GM12878 (cell line): ENCODE measurements around the gene PLEKHG2. TPM values are rescaled to one million over a fixed set of nuclear protein-coding genes. Genes with fewer than 3 reads are reported as not detected.

Source experiments
- HCFC1 ChIP-seq: fragments of 150-350 bp; IDR thresholded peaks from 2 replicates; pipeline ENCODE4 v1.6.1; 2014; ENCODE audit warnings: low read length
- HDGF ChIP-seq: fragments of 450-650 bp; IDR thresholded peaks from 2 replicates; pipeline ENCODE4 v1.6.1; 2016; ENCODE audit warnings: antibody characterized with exemption
- KLF5 ChIP-seq: fragments of 450-650 bp; IDR thresholded peaks from 2 replicates; pipeline ENCODE4 v1.6.1; 2014; ENCODE audit warnings: mild to moderate bottlenecking; ENCODE audit not compliant: partially characterized antibody
- ZBED1 ChIP-seq: IDR thresholded peaks from 2 replicates; pipeline ENCODE4 v1.6.1; 2016; ENCODE audit warnings: borderline replicate concordance
- ZNF384 ChIP-seq: IDR thresholded peaks from 2 replicates; pipeline ENCODE4 v1.6.1; 2012; ENCODE audit warnings: low read depth, mild to moderate bottlenecking, low read length, improper control_type of control experiment, borderline replicate concordance
- polyA plus RNA-seq, 11 experiments: library from polyadenylated mRNA; depleted of rRNA in 4 of 11; unstranded in 6 of 11; stranded (reverse) in 5 of 11; fragments of >200 nt; fragmentation: Nextera tagmentation in 4 of 11; fragmentation: Illumina TruSeq in 1 of 11; extraction: Ambion mirVana in 4 of 11; extraction: Trizol in 1 of 11; gene quantifications; 1 replicate in 1 of 11; 2 replicates in 10 of 11; pipeline versions ENCODE4 v1.2.1 to v1.2.3, GENCODE V29; 2011 to 2016; ENCODE audit warnings: inconsistent platforms in 2 of 11, missing spikeins in 2 of 11, low read depth in 1 of 11
- total RNA-seq, 4 experiments: library from RNA; depleted of rRNA in 3 of 4; stranded (reverse); fragments of >200 nt in 3 of 4; fragmentation: Illumina TruSeq in 1 of 4; extraction: Trizol in 1 of 4; gene quantifications; 2 replicates each; pipeline versions ENCODE4 v1.2.1 to v1.2.3, GENCODE V29; 2013 to 2021
- TF ChIP-seq, protein P1 (sequence below): fragments of 450-650 bp; IDR thresholded peaks from 2 replicates; pipeline ENCODE4 v1.6.1; 2017; ENCODE audit warnings: mild to moderate bottlenecking, low read depth, inconsistent platforms; ENCODE audit not compliant: poor library complexity, severe bottlenecking
- TF ChIP-seq, protein P2 (sequence below): fragments of 450-650 bp; IDR thresholded peaks from 2 replicates; pipeline ENCODE4 v1.6.1; 2017; ENCODE audit warnings: mild to moderate bottlenecking

PLEKHG2 gene
- total and polyA plus RNA-seq, 10 of the 15 experiments (the other 5 are each of a cell fraction or from before 2014, with no cell fraction given) = 3.0 to 62.5 (median 17.2) TPM

DNA sequence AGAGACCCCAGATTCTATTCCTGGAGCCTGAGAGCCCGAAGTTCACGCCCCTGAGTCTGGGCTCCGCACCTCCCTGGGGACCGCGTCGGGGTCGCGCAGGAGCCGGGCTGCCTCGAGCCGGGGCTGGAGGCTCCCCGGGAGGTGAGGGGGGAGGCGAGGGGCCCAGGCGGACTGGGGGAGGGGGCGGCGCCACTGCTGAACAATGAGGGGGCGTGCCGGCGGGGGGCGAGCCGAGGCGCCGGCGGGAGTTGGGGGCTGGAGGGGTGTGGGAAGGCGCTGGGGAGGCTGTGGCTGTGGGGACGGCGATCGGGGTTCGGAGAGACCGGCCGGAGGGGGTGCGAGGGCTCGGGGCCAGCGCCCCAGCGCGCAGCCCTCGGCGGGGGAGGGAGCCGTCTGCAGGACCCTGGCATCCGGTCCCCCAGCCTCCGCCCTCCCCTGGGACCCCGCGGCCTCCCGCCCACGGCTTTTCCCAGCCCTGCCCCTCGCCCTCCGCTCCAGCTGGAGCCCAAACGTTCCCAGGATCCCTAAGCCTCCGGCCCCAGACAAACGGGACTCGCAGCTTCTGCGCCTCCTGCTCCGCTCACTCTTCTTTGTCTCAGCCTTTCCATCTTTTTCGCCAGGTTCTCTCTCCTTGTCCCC, 922 bp downstream of the PLEKHG2 start (continued):
- TF ChIP-seq, protein P1, sequence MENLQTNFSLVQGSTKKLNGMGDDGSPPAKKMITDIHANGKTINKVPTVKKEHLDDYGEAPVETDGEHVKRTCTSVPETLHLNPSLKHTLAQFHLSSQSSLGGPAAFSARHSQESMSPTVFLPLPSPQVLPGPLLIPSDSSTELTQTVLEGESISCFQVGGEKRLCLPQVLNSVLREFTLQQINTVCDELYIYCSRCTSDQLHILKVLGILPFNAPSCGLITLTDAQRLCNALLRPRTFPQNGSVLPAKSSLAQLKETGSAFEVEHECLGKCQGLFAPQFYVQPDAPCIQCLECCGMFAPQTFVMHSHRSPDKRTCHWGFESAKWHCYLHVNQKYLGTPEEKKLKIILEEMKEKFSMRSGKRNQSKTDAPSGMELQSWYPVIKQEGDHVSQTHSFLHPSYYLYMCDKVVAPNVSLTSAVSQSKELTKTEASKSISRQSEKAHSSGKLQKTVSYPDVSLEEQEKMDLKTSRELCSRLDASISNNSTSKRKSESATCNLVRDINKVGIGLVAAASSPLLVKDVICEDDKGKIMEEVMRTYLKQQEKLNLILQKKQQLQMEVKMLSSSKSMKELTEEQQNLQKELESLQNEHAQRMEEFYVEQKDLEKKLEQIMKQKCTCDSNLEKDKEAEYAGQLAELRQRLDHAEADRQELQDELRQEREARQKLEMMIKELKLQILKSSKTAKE = no peak
- TF ChIP-seq ZNF384 (no peak), KLF5 (no peak), HCFC1 (no peak), HDGF (no peak), ZBED1 (no peak)
- TF ChIP-seq, protein P2, sequence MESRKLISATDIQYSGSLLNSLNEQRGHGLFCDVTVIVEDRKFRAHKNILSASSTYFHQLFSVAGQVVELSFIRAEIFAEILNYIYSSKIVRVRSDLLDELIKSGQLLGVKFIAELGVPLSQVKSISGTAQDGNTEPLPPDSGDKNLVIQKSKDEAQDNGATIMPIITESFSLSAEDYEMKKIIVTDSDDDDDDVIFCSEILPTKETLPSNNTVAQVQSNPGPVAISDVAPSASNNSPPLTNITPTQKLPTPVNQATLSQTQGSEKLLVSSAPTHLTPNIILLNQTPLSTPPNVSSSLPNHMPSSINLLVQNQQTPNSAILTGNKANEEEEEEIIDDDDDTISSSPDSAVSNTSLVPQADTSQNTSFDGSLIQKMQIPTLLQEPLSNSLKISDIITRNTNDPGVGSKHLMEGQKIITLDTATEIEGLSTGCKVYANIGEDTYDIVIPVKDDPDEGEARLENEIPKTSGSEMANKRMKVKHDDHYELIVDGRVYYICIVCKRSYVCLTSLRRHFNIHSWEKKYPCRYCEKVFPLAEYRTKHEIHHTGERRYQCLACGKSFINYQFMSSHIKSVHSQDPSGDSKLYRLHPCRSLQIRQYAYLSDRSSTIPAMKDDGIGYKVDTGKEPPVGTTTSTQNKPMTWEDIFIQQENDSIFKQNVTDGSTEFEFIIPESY = no peak
